ENCODE data around the gene TMEM132C.

- no peak for TF ChIP-seq CTCF (conservative IDR thresholded peaks at IDR 0.05; ENCODE audit: low read depth, low read length)
- no peak for TF ChIP-seq EZH2 (IDR thresholded peaks at IDR 0.05; ENCODE audit: low read length, unreplicated experiment)
- TF ChIP-seq EZH2phosphoT487 (IDR thresholded peaks at IDR 0.05; ENCODE audit: borderline replicate concordance, low read length) = no peak
Measured at GRCh38 chr12:128680555-128680954, 413.6 kb downstream of the TMEM132C start.
